C4-2B (cell line): Measurements from ENCODE around the gene AUNIP.

ENCODE experiments used
- H3K27ac ChIP-seq: fragments of 450-650 bp; 2 replicates; pipeline ENCODE4 v1.5.1; 2017
- CTCF ChIP-seq: fragments of 450-650 bp; conservative IDR thresholded peaks from 2 replicates; pipeline ENCODE4 v1.5.1; 2017; ENCODE audit warnings: mild to moderate bottlenecking
- ZFX ChIP-seq: fragments of 450-650 bp; IDR thresholded peaks from 2 replicates; pipeline ENCODE4 v1.6.1; 2017

AUNIP gene

DNA sequence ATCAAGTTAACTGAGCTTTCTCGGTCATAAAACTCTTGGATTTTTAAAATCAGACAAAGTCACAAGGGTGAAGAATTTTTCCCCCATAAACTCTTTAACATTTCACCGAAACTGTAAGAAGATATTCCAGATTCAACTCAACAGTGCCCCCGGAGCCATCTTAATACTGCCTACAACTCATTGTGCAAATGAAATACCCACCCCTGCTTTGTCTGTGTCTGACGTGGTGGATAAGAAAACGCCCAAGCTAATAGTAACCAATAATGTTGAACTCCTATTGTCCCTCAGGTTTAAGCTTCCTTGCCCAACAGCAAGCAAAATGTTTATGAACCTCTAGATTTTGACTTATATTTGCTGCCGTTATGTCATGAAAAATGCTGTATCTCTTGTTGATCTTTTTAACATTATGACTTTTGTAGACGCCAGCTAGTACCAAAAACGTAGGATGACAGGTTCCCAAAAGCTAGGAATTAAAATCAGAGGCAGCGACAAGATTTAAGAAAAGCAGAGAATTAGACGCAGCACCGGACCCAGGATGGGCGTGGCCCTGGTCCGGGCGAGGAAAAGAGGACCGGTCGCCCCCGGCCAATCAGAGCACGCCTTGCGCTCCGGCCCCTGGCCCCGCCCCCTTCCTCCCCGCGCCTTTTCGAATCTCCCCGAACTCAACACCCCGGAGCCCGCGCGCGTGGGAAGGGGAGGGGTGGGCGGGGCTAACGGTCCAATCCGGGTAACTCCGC lies 45.9 kb upstream of the AUNIP start:
- H3K27ac ChIP-seq: peak overlapping the region; percentile 82
- TF ChIP-seq ZFX: no peak
- no peak; the same call in 1 of the 2 replicates for TF ChIP-seq CTCF

DNA sequence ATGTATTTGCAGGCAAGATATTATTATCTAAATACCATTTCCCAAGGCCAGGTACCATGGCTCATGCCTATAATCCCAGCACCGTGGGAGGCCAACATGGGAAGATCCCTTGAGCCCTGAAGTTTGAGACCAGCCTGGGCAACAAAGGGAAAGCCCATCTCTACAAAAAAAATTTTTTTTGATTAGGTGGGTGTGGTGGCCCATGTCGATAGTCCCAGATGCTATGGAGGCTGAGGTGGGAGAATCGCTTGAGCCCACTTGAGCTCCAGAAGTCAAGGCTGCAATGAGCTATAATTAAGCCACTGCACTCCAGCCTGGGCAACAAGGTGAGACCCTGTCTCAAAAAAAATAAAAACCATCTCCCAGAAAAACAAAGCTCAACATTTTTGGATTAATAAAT lies 44.7 kb upstream of the AUNIP start:
- H3K27ac ChIP-seq: no peak overlapping the region
- no peak for TF ChIP-seq CTCF

DNA sequence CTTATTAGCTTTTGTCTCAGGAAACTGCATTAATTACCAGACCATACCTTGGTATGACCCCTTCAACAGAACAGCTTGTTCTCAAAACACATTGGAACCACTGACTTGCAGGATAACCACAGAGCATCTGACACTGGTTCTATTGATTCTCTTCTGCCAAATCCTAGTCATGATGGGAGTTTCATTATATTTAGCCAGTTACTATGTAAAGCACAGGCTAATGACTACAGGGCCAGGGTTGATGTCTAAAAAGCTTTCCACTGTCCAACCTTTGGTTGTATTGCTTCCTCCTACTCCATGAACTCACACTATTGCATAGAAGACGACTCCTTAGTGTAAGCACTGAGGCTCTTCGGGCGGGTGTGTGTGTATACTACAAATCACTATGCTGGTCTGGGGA lies 43.2 kb upstream of the AUNIP start:
- H3K27ac ChIP-seq: no peak overlapping the region

DNA sequence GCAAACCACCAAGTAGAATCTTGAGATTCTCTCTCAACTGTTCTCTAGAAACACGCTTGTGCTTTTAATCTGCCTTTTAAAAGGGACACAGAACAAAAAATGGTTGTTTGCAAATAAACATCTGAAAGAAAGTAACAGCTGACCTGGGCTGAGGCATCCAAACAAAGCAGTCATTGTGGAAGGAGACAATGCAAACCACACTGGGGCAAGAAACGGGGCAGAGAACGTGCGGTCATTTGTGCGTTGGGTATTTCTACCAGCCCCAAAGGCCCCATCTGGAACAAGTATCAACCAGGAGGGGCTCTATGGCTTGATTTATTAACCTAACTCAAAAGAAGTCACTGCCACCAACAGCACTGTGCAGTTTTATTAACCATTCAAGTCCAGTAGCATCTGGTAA lies 41.0 kb upstream of the AUNIP start:
- no peak for TF ChIP-seq ZFX
- TF ChIP-seq CTCF: no peak
- H3K27ac ChIP-seq: no peak overlapping the region

More for the DNA sequence above, 43.2 kb upstream of the AUNIP start:
- TF ChIP-seq ZFX (no peak), CTCF (no peak)

DNA sequence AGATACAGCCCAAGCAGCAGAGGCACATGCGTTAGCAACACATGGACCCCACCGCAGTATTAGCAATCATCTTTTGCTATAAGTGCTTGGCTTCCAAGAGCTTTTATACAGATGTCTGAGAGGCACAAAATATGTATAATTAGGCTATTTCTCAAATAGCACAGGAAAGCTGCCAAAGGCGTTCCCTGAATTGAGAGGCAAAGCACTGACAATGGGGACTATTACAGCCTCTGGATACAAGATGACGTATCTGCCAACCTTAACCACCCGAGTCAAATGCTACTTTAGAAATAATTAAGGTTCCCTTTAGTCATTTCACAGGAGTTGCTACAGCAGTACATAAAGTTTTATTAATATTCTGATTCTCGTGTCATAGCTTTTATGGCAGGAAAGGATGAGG lies 40.5 kb upstream of the AUNIP start:
- TF ChIP-seq CTCF (no peak), ZFX (no peak)
- H3K27ac ChIP-seq: no peak overlapping the region

- TF ChIP-seq CTCF: no peak
- no peak for TF ChIP-seq ZFX
- no peak overlapping the region for H3K27ac ChIP-seq
Measured at GRCh38 chr1:25898223-25899015, 39.2 kb upstream of the AUNIP start.

GRCh38 chr1:25897754-25898153 lies 38.5 kb upstream of the AUNIP start:
- TF ChIP-seq CTCF: no peak
- no peak for TF ChIP-seq ZFX
- no peak overlapping the region for H3K27ac ChIP-seq
